Neural cell (in vitro differentiated cells): ENCODE results near the gene SLC25A22.

ENCODE experiments used
- POLR2AphosphoS5 ChIP-seq: IDR thresholded peaks from 2 replicates; pipeline ENCODE4 v1.6.1; 2012
- RAD21 ChIP-seq: fragments of 450-650 bp; conservative IDR thresholded peaks from 2 replicates; pipeline ENCODE4 v1.6.1; 2014; ENCODE audit warnings: antibody characterized with exemption, mild to moderate bottlenecking, moderate library complexity
- SMC3 ChIP-seq: fragments of 450-650 bp; conservative IDR thresholded peaks from 2 replicates; pipeline ENCODE4 v1.6.1; 2014; ENCODE audit warnings: antibody characterized with exemption, mild to moderate bottlenecking, moderate library complexity; ENCODE audit not compliant: poor library complexity
- TF ChIP-seq, protein P1 (sequence below): fragments of 450-650 bp; IDR thresholded peaks from 2 replicates; pipeline ENCODE4 v1.5.1; 2014; ENCODE audit warnings: antibody characterized with exemption, mild to moderate bottlenecking, moderate library complexity; ENCODE audit not compliant: poor library complexity, severe bottlenecking

DNA sequence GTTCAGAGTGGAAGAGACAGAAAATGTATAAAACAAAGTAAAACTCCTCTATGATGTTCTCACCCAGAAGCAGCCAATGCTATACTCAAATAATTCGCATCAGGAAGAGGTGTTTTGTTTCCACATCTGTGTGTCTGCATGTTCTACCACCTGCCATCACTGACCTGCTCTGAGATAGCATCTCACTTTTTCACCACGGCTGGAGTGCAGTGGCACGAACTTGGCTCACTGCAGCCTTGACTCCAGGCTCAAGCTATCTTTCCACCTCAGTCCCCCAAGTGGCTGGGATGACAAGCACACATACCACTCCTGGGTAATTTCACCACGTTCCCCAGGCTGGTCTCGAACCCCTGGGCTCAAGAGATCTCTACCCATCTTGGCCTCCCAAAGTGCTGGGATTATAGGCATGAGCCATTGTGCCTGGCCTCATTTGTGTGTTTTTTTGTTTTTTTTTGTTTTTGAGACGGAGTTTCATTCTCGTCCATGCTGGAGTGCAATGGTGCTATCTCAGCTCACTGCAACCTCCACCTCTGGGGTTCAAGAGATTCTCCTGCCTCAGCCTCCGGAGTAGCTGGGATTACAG is 36.5 kb downstream of the SLC25A22 start:
- TF ChIP-seq SMC3 (no peak), RAD21 (no peak), POLR2AphosphoS5 (no peak)
- TF ChIP-seq, protein P1, sequence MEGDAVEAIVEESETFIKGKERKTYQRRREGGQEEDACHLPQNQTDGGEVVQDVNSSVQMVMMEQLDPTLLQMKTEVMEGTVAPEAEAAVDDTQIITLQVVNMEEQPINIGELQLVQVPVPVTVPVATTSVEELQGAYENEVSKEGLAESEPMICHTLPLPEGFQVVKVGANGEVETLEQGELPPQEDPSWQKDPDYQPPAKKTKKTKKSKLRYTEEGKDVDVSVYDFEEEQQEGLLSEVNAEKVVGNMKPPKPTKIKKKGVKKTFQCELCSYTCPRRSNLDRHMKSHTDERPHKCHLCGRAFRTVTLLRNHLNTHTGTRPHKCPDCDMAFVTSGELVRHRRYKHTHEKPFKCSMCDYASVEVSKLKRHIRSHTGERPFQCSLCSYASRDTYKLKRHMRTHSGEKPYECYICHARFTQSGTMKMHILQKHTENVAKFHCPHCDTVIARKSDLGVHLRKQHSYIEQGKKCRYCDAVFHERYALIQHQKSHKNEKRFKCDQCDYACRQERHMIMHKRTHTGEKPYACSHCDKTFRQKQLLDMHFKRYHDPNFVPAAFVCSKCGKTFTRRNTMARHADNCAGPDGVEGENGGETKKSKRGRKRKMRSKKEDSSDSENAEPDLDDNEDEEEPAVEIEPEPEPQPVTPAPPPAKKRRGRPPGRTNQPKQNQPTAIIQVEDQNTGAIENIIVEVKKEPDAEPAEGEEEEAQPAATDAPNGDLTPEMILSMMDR, result no peak
